ENCODE measurements around the gene WDR27.

Gene WDR27

GRCh38 chr6:169559592-169559991 lies 142.2 kb downstream of the WDR27 start:
- no peak for TF ChIP-seq CTCF (IDR thresholded peaks at IDR 0.05)
- no peak for DNase-seq (ENCODE audit: low spot score)
- Histone ChIP-seq H3K27ac (no peak overlapping the region), H3K4me3 (no peak overlapping the region)

- H3K27ac ChIP-seq, result no peak overlapping the region
Measured at GRCh38 chr6:169558774-169559441, 142.9 kb downstream of the WDR27 start.

GRCh38 chr6:169558378-169558773 lies 143.5 kb downstream of the WDR27 start:
- no peak overlapping the region for H3K4me3 ChIP-seq
- no peak for TF ChIP-seq CTCF (IDR thresholded peaks at IDR 0.05)
- DNase-seq (ENCODE audit: low spot score), result no peak
- no peak overlapping the region for H3K27ac ChIP-seq

More at GRCh38 chr6:169558774-169559441, 142.9 kb downstream of the WDR27 start:
- no peak overlapping the region for H3K4me3 ChIP-seq
- TF ChIP-seq CTCF (IDR thresholded peaks at IDR 0.05), result no peak
- no peak for DNase-seq (ENCODE audit: low spot score)

- H3K27ac ChIP-seq, result no peak overlapping the region
- H3K4me3 ChIP-seq, result no peak overlapping the region
- no peak for TF ChIP-seq CTCF (IDR thresholded peaks at IDR 0.05)
- DNase-seq (ENCODE audit: low spot score), result no peak
Measured at GRCh38 chr6:169557887-169558286, 143.9 kb downstream of the WDR27 start.

GRCh38 chr6:169556758-169557548 lies 144.9 kb downstream of the WDR27 start:
- H3K27ac ChIP-seq, result no peak overlapping the region
- H3K4me3 ChIP-seq, result no peak overlapping the region
- no peak for DNase-seq (ENCODE audit: low spot score)
- no peak for TF ChIP-seq CTCF (IDR thresholded peaks at IDR 0.05)

GRCh38 chr6:169555971-169556617 lies 145.7 kb downstream of the WDR27 start:
- Histone ChIP-seq H3K4me3 (no peak overlapping the region), H3K27ac (no peak overlapping the region)
- TF ChIP-seq CTCF (IDR thresholded peaks at IDR 0.05), result no peak
- DNase-seq (ENCODE audit: low spot score), result no peak
